ENCODE measurements around the gene AQP2.

AQP2 gene

DNA sequence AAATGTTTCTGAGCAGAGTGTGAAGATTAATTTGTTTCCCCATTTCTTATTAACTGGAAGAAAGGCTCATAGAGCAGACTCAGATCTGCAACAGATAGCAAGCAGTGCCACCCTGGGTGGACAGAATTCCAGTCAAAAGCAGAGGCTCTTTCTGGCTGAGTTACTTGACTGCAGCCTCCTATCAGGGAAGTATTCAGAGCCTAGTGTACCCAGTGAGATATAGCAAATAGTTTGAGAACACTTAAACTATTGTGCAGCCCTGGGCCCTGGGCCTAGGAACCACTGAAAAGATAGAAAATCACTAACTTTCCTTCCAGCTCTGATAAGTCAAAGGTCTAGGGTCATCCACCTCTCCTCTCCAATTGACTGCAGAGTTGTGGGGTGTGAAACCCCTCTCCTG lies 11.2 kb upstream of the AQP2 start:
- DNase-seq (ENCODE audit: insufficient read length, low spot score) (no peak), FAIRE-seq (no peak)

DNA sequence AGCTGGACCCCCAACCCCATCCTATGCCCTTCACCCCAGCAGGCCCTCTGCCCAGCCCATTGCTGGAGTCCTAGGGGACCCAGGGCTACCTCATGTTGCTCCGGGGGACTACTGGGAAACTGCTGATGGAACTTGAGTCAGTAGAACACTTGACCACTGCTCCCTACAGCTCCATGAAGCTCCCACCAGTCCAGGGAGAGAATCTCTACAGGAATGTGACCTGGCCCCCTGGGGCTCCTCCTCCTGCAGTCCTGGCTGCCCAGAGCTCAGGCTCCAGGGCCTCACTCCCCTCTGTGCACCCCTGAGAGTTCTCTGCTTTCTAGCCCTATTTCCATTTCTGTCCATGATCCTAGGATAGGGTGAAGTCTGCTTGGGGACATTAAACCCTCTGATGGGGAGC lies 10.8 kb upstream of the AQP2 start:
- no peak for FAIRE-seq
- no peak for DNase-seq (ENCODE audit: insufficient read length, low spot score)

DNA sequence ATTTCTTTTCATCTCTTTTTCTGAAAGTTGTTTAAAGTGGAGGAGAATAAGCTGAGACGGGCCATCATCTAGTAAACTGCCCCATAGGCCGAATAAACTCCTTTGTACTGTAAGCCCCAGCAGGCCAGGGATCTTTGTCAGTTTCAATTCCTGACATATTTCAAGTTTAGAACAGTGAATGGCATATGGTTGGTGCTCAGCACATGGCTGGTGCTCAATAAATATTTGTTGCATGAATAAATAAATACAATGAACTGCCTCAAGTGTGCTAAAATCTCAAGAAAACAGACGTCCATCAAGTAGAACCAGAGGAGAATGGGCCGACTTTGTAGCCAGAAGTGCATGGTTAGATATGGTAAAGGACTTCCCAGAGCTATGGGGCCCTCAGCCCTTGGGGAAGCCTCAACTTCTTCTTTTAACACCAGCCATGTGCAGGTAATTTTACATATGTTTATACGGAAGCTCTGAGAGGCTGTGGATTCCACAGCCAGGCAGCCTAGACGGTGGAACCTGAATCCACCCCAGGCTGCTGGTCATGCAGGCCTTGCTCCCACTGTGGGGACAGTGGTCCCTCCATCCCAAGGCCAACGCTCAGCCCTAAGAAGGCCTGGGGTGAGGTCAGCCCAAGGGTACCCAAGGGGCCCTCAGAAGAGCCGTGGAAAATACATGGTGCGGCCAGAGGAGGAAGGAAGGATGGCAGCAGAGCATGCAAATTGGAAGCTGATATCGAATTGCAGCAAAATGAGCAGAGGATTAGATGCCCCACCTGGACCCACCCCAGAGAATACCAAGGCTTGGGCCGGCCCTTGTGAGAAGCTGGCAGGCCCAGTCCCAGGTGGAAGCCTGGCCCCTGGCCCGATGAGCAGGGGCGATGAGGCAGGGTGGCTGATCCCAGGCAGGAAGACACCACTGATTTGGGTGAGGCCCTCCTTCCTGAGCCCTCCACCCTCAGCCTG lies 8.7 kb upstream of the AQP2 start:
- FAIRE-seq (no peak), DNase-seq (ENCODE audit: insufficient read length, low spot score) (no peak)

DNA sequence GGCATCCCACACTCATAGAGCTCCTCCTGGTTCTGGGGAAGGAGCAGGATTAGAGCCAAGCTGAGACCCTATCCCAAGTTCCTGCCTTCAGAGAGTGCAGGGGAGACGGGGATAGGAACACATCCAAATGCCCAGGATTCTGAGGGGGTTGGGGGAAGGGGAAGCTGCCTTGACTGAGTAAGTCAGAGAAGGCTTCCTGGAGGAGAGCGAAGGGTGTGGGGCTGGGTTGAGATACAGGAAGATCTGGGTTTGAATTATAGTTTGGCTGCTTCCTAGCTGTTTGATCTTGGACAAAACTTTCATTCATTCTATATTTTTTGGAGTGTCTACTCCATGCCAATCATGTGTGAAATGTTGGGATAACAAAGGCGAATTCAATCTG lies 8.0 kb upstream of the AQP2 start:
- DNase-seq (ENCODE audit: insufficient read length, low spot score) (no peak), FAIRE-seq (no peak)

DNA sequence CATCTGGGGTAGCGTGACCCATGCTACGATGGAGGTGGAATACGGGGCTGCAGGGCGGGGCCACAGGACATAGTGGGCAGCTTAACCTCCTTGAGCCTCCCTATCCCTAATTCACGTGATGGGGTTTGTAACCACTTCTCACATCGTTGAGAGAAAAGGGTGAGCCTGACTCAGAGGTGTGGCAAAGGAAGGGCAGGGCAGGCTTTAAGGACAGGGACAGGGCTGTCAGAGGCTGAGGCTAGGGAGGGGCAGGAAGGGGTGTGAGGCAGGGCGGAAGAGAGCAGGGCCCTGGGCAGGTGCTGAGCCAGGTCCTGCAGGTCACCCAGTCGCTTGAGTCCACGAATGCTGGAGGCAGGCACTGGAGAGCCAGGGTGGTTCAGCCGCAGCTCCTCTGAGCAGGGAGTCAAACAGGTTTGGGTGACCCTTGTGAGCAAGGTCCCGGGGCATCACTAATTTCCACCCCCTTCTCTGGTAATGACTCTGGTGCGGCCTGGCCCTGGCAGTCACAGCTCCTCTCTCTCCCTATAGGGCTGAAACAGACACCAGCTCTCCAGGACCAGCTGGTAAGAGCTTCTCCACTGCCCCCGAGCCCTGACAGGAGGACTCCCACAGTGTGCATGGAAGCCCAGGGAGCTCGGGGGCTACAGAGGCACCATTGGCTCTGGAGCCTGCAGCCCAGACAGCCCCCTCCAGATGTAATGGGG lies 7.5 kb upstream of the AQP2 start:
- no peak for FAIRE-seq
- DNase-seq (ENCODE audit: insufficient read length, low spot score), result no peak

DNA sequence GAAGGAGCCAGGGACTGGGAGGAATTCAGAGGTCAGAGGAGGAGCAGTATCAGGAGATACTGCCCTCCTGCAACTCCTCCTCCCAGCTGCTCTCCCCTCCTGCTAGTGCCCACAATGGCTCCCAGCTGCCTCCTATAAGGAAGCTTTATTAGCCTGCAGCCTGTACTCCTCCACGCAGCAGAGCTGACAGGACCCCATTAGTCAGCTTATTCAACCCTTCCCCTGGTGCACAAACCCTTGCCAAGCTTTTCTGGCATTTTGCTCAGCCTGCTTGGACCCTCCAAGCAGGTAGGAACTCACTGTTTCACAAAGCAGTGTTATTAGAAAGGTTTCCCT lies 6.9 kb upstream of the AQP2 start:
- no peak for FAIRE-seq
- DNase-seq (ENCODE audit: insufficient read length, low spot score), result no peak

DNA sequence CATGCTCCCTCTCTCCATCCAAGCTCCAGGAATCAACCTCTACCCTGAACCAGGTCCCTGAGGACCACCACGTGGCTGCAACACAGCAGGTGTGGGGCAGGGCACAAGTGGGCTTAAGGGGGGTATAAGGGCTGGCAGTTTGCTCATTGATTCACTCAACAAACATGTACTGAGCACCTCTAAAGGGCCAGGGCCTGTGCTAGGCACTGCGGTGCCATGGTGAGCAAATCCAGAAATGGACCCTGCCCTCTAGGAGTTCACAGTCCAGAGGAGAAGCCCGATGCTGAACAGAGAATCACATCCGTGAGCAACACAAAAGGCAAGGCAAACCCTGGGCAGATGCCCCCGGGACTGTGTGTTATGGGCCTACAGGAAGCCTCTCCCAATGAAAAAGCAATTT lies 6.5 kb upstream of the AQP2 start:
- FAIRE-seq, result no peak
- no peak for DNase-seq (ENCODE audit: insufficient read length, low spot score)

DNA sequence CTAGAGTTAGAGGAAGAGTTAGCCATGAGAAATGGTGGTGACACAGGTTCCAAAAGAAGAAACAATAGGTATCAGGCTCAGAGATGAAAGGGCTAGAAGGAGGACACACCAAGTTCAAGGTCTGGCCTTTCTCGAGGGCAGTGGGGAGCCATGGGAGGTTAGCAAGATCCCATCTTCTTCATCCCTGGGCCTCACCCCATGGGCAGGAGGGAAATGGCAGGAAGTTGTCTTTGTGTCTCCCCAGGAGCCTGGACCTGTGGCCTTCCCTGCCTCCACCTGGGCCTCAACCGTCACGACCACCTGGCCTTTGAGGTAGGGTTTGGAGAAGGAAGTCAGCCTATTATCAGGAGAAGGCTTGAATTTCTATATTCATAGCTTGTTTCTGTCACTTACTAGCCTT lies 5.8 kb upstream of the AQP2 start:
- DNase-seq (ENCODE audit: insufficient read length, low spot score) (no peak), FAIRE-seq (no peak)

DNA sequence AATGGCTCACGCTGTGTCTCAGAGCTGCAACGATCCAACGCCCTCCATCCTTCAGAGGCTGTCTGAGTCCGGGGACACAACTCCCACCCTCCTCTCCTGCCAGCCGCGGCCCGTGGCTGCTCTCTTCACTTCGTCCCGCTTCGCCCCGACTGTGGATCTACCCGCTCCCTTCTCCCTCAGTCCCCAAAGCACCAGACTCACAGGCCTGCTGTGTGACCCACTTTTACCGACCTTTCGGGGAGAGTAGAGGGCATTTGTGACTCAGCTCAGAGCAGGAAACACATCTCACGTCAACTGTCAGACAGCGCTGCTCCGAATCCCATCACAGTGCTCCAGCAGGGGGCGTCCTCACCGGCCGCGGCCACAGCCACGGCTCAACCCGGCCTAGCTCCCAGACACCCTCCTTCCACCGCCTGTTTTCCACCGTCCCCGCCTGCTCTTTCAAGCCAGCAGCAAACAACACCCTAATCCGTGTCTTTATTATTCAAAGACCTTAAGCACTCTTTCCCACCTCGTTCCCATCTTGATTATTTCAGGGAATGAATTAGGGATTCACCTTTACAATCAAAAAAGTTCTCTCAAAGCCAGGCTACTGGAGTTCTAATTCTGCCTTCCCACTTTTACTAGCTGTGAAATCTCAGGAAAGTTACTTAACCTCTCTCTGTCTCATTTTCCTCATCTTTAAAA lies 5.0 kb upstream of the AQP2 start:
- FAIRE-seq (peak; percentile 80), DNase-seq (ENCODE audit: insufficient read length, low spot score) (peak; percentile 89)

DNA sequence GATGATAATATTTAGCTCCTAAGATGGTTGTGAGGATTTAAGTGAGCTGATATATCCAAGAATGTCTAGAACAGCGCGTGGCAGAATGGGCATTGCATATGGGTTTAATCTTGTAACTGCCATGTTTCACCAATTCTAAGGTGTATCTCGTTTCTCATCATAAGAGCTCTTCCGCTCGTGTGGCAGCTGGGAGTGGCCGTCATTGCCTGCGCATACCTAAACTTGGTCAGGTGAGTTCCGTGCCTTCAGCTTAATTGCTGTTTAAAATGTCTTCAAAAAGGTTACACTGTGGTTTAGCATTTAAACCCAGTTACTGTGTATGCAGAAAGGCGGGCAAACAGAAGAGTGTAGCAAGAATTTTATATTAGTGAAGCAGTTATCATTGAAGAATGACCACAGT lies 4.5 kb upstream of the AQP2 start:
- DNase-seq (ENCODE audit: insufficient read length, low spot score), result no peak
- FAIRE-seq, result no peak

DNA sequence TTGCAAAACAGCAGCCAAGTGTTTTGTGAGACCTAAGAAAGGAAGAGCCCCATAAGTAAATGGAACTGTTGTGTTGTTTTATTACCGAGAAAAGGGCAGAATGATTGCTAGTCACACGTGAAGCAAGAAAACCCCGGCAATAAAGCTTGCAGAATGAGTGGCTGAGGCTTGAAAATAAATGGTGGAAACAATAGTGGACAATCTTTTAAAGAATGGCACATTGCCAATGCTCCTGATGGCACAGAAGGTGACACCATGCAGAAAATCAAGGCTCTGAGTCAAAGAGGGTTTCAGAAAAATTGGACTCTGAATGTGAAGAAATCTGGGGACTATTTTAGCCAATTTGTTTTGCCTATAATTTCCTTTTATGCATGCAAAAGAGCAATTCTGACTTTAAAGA lies 4.0 kb upstream of the AQP2 start:
- DNase-seq (ENCODE audit: insufficient read length, low spot score) (no peak), FAIRE-seq (no peak)

DNA sequence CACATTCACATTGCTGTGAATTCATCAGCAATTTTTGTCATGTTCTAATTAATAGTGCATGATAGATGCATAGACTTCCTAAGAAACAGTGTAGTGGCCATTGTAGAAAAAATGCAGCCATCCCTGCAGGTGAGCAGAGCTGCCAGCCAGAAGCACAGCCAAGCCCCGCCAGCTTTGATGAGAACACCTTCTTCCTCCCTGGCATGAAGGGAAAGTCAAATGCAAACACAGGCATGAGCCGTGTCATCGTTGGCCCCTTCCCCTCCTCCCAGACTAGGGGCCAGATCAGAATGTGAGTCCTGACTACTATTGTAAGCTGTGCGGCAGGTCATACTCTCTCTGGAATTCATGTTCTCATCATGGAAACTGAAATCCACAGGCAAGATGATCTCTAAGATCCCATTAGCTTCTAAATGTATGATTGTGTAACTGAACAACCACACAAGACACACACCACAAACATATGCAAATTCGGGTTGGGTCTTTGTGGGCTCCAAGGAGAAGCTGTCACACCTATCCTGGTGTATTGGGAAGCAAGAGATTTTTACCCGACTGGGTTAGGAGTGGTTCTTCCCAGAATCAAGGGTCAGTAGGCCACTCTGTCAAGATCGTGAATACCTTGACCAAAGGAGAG lies 2.8 kb upstream of the AQP2 start:
- no peak for DNase-seq (ENCODE audit: insufficient read length, low spot score)
- FAIRE-seq, result no peak

DNA sequence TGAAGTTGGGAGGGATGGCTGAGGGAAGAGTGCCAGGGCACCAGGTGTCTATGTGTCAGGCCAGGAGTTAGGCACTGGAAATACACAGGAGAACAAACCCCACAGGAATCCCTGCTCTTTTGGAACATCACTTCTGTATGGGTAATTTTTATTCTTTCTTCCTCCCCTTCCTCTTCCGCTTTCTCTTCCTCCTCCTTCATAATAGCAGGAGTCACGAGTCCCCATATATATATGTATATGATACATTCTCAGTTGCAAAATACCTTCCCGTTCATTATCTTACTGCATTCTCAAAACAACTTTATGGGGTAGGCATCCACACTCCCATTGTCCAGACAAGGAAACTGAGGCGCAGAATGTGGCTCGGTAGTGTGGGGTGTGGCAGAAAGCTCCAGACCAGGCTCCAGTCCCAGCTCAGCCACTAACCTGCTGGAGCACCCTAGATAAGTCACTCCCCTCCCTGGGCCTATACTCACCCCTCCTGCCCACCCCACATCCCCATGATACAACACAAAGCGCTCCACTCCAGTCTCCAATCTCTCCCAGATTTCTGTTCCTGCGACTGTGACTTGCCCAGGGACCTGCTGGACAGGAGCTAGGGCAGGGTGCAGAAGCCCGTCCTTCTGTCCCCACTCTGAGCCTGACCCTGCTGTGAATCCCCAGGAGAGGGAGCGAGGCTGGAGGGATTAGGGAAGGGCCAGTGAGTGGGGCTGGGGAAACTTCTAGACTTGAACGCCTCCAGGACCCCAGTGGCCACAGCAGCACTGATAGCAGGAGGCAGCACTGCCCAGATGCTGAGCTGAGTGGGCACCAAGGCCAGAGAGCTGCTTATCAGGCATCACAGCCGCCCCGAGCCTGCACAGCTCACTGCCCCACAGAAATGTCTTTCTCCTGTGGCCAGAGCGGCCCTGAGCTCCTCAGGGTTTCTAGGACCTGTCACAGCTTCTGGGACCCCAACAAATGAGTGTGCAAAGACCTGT lies 1.4 kb upstream of the AQP2 start:
- FAIRE-seq, result no peak
- DNase-seq (ENCODE audit: insufficient read length, low spot score), result no peak

DNA sequence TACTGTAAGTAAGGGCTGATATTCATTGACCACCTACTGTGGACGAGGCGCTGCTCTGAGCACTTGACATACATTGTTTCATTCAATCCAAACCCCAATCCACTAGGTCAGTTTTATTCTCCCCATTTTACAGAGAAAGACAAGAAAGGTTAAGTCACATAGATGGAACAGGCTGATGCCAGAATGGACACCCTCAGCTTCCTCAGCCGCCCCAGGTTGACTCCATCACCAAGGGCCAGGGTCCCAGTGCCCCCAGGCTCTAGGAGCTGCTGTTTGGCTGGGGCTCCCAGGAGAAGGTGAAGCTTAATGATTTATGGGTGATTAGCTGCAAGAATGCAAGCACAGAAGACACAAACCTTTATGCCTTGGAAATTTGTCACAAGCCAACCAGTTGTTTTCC lies 671 bp upstream of the AQP2 start:
- DNase-seq (ENCODE audit: insufficient read length, low spot score) (no peak), FAIRE-seq (no peak)

DNA sequence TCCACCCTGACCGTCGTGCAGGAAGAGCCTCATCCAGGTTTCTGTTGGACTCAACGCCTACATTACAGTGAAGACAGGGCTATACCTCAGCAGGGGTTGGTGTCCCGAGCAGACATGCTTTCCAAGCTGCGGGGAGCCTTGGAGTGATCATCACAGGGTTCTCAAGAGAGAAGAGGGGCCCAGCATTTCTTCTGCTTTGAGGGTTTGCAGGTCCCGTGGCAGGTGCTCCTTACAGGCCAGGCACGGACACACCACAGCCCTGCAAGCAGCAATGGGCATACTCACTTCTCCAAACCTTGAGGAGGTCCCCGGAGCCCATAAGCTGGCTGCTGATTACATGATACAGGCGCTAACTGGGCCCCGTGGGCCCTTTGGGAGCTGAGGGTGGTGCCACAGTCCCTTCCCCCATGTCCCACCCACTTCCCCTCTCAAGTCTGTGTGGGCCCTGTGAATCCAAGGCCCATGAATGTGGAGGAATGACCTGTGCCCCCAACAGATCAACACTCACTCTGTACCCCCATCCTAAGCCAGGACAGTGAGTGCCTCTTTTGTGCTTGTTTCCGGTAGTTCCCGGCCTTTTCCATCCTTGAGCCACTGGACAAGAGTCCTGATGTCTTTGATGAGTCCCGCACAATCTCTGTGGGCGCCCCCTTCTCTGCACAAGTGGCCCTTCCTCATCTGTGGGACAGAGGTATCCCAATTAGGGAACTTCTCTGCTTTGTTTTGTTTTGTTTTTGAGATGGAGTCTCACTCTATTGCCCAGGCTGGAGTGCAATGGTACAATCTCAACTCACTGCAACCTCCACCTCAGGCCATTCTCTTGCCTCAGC lies 1.1 kb downstream of the AQP2 start:
- FAIRE-seq, result no peak

DNA sequence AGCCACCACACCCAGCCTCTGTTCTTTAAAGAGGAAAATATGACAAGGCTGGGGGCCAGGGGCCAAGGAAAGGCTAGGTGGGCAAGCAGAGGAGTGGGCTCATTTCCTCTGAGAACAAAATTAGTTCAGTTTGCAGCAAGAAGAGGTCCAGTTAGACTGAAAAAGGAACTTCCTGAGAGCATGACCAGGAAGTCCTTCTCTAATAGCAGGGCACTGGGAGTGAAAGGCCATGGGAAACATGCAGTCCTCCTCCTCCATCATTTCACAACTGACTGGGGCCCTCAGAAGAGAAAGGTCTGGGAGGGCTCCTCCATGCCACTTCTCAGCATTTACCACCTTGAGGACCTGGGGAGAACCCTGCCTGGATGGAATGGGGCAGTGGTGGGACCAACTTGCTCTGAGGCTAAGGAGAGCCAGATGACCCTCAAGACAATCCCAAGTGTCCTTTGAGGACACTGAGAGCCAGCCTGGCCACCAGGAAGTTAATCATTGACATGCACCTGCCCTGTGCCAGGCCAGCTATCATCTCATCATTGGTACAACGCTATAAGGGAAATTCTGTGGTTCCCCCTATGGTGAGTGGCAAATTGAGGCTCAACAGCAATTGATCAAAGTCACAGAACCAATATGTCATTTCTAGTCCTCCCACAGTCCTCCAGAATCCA lies 2.0 kb downstream of the AQP2 start:
- FAIRE-seq, result no peak

More for the DNA sequence above, 1.1 kb downstream of the AQP2 start:
- DNase-seq (ENCODE audit: insufficient read length, low spot score), result no peak

DNA sequence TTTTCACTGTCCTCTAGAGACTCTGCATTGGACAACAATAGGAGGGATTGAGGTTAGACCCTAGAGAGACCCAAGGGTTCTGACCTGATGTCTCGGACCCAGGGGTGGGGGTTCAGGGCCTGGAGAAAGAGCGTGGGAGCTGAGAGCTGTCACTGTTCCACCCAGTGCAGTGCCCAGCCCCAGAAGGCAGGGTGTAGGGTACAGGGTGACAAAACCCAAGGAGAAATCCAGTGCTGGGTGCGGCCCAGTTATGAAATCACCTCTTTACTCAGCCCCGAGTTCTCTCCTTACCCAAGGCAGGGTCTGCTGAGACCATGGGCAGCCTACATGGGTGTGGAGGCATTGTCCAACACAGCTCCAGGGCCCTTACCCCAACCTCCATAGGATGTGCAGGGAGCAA lies 2.6 kb downstream of the AQP2 start:
- FAIRE-seq (no peak), DNase-seq (ENCODE audit: insufficient read length, low spot score) (no peak)

More for the DNA sequence above, 2.0 kb downstream of the AQP2 start:
- no peak for DNase-seq (ENCODE audit: insufficient read length, low spot score)

DNA sequence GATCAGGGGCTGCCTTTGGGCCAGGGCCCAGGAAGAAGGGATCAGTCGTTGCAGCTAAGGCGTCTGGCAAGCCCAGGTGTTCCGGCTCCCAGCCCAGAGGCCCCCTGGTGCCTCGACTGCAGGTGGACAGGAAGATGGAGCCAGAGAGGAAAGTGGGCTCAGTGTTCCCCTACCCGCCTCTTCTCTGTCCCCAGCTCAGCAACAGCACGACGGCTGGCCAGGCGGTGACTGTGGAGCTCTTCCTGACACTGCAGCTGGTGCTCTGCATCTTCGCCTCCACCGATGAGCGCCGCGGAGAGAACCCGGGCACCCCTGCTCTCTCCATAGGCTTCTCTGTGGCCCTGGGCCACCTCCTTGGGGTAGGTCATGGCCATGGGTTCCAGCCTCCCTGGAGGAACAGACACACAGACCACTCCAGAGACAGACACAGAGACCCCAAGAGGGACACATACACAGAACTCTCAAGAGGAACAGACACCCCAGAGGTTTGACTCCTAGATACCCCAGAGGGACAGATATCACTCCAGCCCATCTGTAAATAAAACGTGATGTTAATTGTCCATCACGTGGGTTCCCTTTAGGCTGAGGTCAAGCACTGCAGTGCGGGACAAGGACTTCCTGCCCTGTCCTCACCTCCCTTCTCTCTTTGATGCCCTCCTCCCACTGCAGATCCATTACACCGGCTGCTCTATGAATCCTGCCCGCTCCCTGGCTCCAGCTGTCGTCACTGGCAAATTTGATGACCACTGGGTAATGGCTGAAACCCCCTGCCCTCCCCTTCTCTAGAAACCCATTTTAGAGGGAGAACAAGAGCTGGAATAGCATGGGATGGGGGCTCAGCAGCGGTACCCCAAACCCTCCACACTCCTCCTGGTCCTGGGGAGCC lies 3.7 kb downstream of the AQP2 start:
- FAIRE-seq (peak; percentile 28), DNase-seq (ENCODE audit: insufficient read length, low spot score) (no peak)
